Measurements from ENCODE around the gene TAF1B. TPM values are rescaled to one million over a fixed set of nuclear protein-coding genes. Genes with fewer than 3 reads are reported as not detected.

TAF1B gene
- total RNA-seq, 2 experiments from 2014 or later, result 22.3 to 22.4 TPM

GRCh38 chr2:9814129-9814868, 29.0 kb upstream of the TAF1B start:
- no peak for TF ChIP-seq CTCF (IDR thresholded peaks at IDR 0.05)
- ATAC-seq, result no peak
- no peak overlapping the region for H3K27ac Mint-ChIP-seq
- no peaks in the 10 kb centered on the region for H3K9me3 Mint-ChIP-seq
- no peak overlapping the region for H3K4me3 Mint-ChIP-seq
- ChIA-PET POLR2A (interaction anchor here (1.0 to 1.6 kb wide), 4 partner anchors 15 to 233 kb away, joined by 3 to 4 read pairs (median 4); partner anchors contain the start of gene TAF1B), CTCF (interaction anchor here (0.5 to 7.5 kb wide), 60 partner anchors 9 to 621 kb away, joined by 3 to 82 read pairs (median 5); partner anchors contain the start of genes KLF11 and TAF1B)
- H3K27me3 Mint-ChIP-seq, result peaks cover 4% of the 10 kb centered on the region
- H3K36me3 Mint-ChIP-seq (ENCODE audit: low read depth), result no peaks in the 10 kb centered on the region
- no peak for DNase-seq
- intact Hi-C loops (cut with micrococcal nuclease), result no loop called here
- peaks cover 8% of the 10 kb centered on the region for H3K4me1 Mint-ChIP-seq (ENCODE audit: low read depth)

GRCh38 chr2:9815076-9815475, 28.2 kb upstream of the TAF1B start:
- Mint-ChIP-seq H3K4me3 (no peak overlapping the region), H3K4me1 (ENCODE audit: low read depth) (peaks cover 8% of the 10 kb centered on the region), H3K27me3 (peaks cover 4% of the 10 kb centered on the region), H3K9me3 (no peaks in the 10 kb centered on the region), H3K27ac (no peak overlapping the region), H3K36me3 (ENCODE audit: low read depth) (no peaks in the 10 kb centered on the region)
- TF ChIP-seq CTCF (IDR thresholded peaks at IDR 0.05), result no peak
- DNase-seq (no peak), ATAC-seq (no peak)
- intact Hi-C loops (cut with micrococcal nuclease), result loop anchor here (1.0 kb wide), 2 partner anchors 9 to 232 kb away; no protein-coding TSS in a partner anchor
- ChIA-PET CTCF (interaction anchor here (0.7 to 7.5 kb wide), 28 partner anchors 10 to 620 kb away, joined by 3 to 82 read pairs (median 5); partner anchors contain the start of genes KLF11 and TAF1B), POLR2A (interaction anchor here (0.7 to 1.6 kb wide), 2 partner anchors 28 to 181 kb away, joined by 3 to 4 read pairs; partner anchors contain the start of gene TAF1B)

GRCh38 chr2:9815844-9816279, 27.4 kb upstream of the TAF1B start:
- ATAC-seq, result no peak
- intact Hi-C loops (cut with micrococcal nuclease), result loop anchor here (1.0 kb wide), 2 partner anchors 8 to 231 kb away; no protein-coding TSS in a partner anchor
- TF ChIP-seq CTCF (IDR thresholded peaks at IDR 0.05), result no peak
- H3K36me3 Mint-ChIP-seq (ENCODE audit: low read depth), result no peaks in the 10 kb centered on the region
- peaks cover 8% of the 10 kb centered on the region for H3K4me1 Mint-ChIP-seq (ENCODE audit: low read depth)
- H3K27ac Mint-ChIP-seq, result no peak overlapping the region
- POLR2A ChIA-PET, result interaction anchor here (1.0 to 1.6 kb wide), 2 partner anchors 27 to 233 kb away, joined by 4 read pairs; partner anchors contain the start of gene TAF1B
- H3K4me3 Mint-ChIP-seq, result no peak overlapping the region
- CTCF ChIA-PET, result interaction anchor here (0.8 to 7.5 kb wide), 15 partner anchors 10 to 619 kb away, joined by 3 to 82 read pairs (median 5); partner anchors contain the start of genes KLF11 and TAF1B
- no peak for DNase-seq
- H3K27me3 Mint-ChIP-seq, result peaks cover 4% of the 10 kb centered on the region
- no peaks in the 10 kb centered on the region for H3K9me3 Mint-ChIP-seq

GRCh38 chr2:9818097-9818496, 25.2 kb upstream of the TAF1B start:
- Mint-ChIP-seq H3K4me3 (no peak overlapping the region), H3K9me3 (no peaks in the 10 kb centered on the region), H3K4me1 (ENCODE audit: low read depth) (peaks cover 8% of the 10 kb centered on the region), H3K27ac (no peak overlapping the region), H3K27me3 (peaks cover 2% of the 10 kb centered on the region), H3K36me3 (ENCODE audit: low read depth) (no peaks in the 10 kb centered on the region)
- ChIA-PET CTCF (interaction anchor here (1.2 kb wide), 1 partner anchor 18 kb away, joined by 5 read pairs; no protein-coding TSS in a partner anchor), POLR2A (interaction anchor here (2.5 kb wide), 1 partner anchor 25 kb away, joined by 6 read pairs; the partner anchor contains the start of gene TAF1B)
- ATAC-seq (no peak), DNase-seq (no peak)
- TF ChIP-seq CTCF (IDR thresholded peaks at IDR 0.05), result no peak
- intact Hi-C loops (cut with micrococcal nuclease), result no loop called here

- CTCF ChIA-PET, result no interaction called here
- H3K4me1 Mint-ChIP-seq (ENCODE audit: low read depth), result peaks cover 5% of the 10 kb centered on the region
- no peak for TF ChIP-seq CTCF (IDR thresholded peaks at IDR 0.05)
- POLR2A ChIA-PET, result interaction anchor here (1.2 kb wide), 1 partner anchor 95 kb away, joined by 4 read pairs; no protein-coding TSS in a partner anchor
- ATAC-seq (no peak), DNase-seq (no peak)
- no peak overlapping the region for H3K4me3 Mint-ChIP-seq
- no peaks in the 10 kb centered on the region for H3K36me3 Mint-ChIP-seq (ENCODE audit: low read depth)
- no peaks in the 10 kb centered on the region for H3K27me3 Mint-ChIP-seq
- no peak overlapping the region for H3K27ac Mint-ChIP-seq
- intact Hi-C loops (cut with micrococcal nuclease), result no loop called here
- no peaks in the 10 kb centered on the region for H3K9me3 Mint-ChIP-seq
Measured at GRCh38 chr2:9819551-9819950, 23.7 kb upstream of the TAF1B start.

Measured in activated CD8-positive, alpha-beta T cell treated with anti-CD3 and anti-CD28 coated beads for 36 hours (primary cell).